ENCODE measurements around the gene DNASE2B. TPM values are rescaled to one million over a fixed set of nuclear protein-coding genes. Genes with fewer than 3 reads are reported as not detected.
A peak's percentile ranks its signal among the peaks of the same experiment; 100 is the strongest.
"Not testable (repeated sequence)": the region's sequence is repeated elsewhere in the genome, so short reads cannot be mapped to it uniquely, and the experiment has no call there.

Gene DNASE2B
- total and polyA plus RNA-seq, 5 donors = not detected

- no peaks in the 10 kb centered on the region for H3K27me3 ChIP-seq (ENCODE audit: control insufficient read depth, insufficient read depth)
Measured at GRCh38 chr1:84434801-84435549, 36.7 kb downstream of the DNASE2B start.

GRCh38 chr1:84436876-84437655 lies 38.8 kb downstream of the DNASE2B start:
- H3K27ac ChIP-seq (ENCODE audit: low read length) = no peak overlapping the region
- no peaks in the 10 kb centered on the region for H3K9me3 ChIP-seq (ENCODE audit: control insufficient read depth, low read length)
- H3K4me3 ChIP-seq (ENCODE audit: low read length) = no peak overlapping the region
- intact Hi-C loops (cut with DNase I) = loop anchor here in 3 of 4 donors (5.0 to 10.0 kb wide), 7 partner anchors 132 to 502 kb away; partner anchors contain the start of genes PRKACB (in 2 of the 3) and SAMD13 (in 1 of the 3)
- H3K27me3 ChIP-seq (ENCODE audit: control insufficient read depth, insufficient read depth) = no peaks in the 10 kb centered on the region
- DNase-seq (no peak), ATAC-seq (peak; percentile 17 to 32)
- H3K4me1 ChIP-seq (ENCODE audit: control insufficient read depth, insufficient read depth, low read length) = no peaks in the 10 kb centered on the region
- WGBS = 33% methylated on average over 5 of the region's 5 CpGs

More at GRCh38 chr1:84434801-84435549, 36.7 kb downstream of the DNASE2B start:
- intact Hi-C loops (cut with DNase I) = loop anchor here (5.0 to 10.0 kb wide), 8 partner anchors 130 to 500 kb away; partner anchors contain the start of genes PRKACB (in 4 of the 4) and SAMD13 (in 1 of the 4)
- H3K4me3 ChIP-seq (ENCODE audit: low read length) = no peak overlapping the region
- H3K4me1 ChIP-seq (ENCODE audit: control insufficient read depth, insufficient read depth, low read length) = no peaks in the 10 kb centered on the region
- H3K9me3 ChIP-seq (ENCODE audit: control insufficient read depth, low read length) = no peaks in the 10 kb centered on the region
- DNase-seq = no peak
- 36% methylated on average over 4 of the region's 4 CpGs for WGBS
- ATAC-seq = no peak
- no peak overlapping the region for H3K27ac ChIP-seq (ENCODE audit: low read length)

- WGBS = 10% methylated on average over 2 of the region's 2 CpGs
- ATAC-seq (peak; percentile 77 to 79), DNase-seq (no peak)
- intact Hi-C loops (cut with DNase I) = loop anchor here in 2 of 4 donors (5.0 kb wide), 3 partner anchors 160 to 315 kb away; no protein-coding TSS in a partner anchor
- no peak overlapping the region for H3K4me3 ChIP-seq (ENCODE audit: low read length)
- no peaks in the 10 kb centered on the region for H3K4me1 ChIP-seq (ENCODE audit: control insufficient read depth, insufficient read depth, low read length)
- H3K27me3 ChIP-seq (ENCODE audit: control insufficient read depth, insufficient read depth) = no peaks in the 10 kb centered on the region
- no peak overlapping the region for H3K27ac ChIP-seq (ENCODE audit: low read length)
- H3K9me3 ChIP-seq (ENCODE audit: control insufficient read depth, low read length) = no peaks in the 10 kb centered on the region
Measured at GRCh38 chr1:84442256-84442655, 44.0 kb downstream of the DNASE2B start.

GRCh38 chr1:84442747-84443646 lies 44.7 kb downstream of the DNASE2B start:
- not testable (repeated sequence) for H3K9me3 ChIP-seq (ENCODE audit: control insufficient read depth, low read length); H3K27ac ChIP-seq (ENCODE audit: low read length); ATAC-seq; H3K27me3 ChIP-seq (ENCODE audit: control insufficient read depth, insufficient read depth); H3K4me1 ChIP-seq (ENCODE audit: control insufficient read depth, insufficient read depth, low read length); H3K4me3 ChIP-seq (ENCODE audit: low read length)
- WGBS = 84% methylated on average over 7 of the region's 7 CpGs
- intact Hi-C loops (cut with DNase I) = loop anchor here in 2 of 4 donors (5.0 kb wide), 3 partner anchors 159 to 314 kb away; no protein-coding TSS in a partner anchor
- DNase-seq = peak in 1 of 3 donors; percentile 33

GRCh38 chr1:84448704-84449103 lies 50.4 kb downstream of the DNASE2B start:
- WGBS = 96% methylated on average over 3 of the region's 3 CpGs
- ATAC-seq; DNase-seq; H3K4me1 ChIP-seq (ENCODE audit: control insufficient read depth, insufficient read depth, low read length); H3K27me3 ChIP-seq (ENCODE audit: control insufficient read depth, insufficient read depth); H3K4me3 ChIP-seq (ENCODE audit: low read length); H3K27ac ChIP-seq (ENCODE audit: low read length); H3K9me3 ChIP-seq (ENCODE audit: control insufficient read depth, low read length); intact Hi-C loops (cut with DNase I): not testable (repeated sequence)

GRCh38 chr1:84450910-84451309 lies 52.6 kb downstream of the DNASE2B start:
- Histone ChIP-seq H3K27ac (ENCODE audit: low read length) (no peak overlapping the region), H3K4me3 (ENCODE audit: low read length) (no peak overlapping the region), H3K4me1 (ENCODE audit: control insufficient read depth, insufficient read depth, low read length) (no peaks in the 10 kb centered on the region), H3K9me3 (ENCODE audit: control insufficient read depth, low read length) (no peaks in the 10 kb centered on the region), H3K27me3 (ENCODE audit: control insufficient read depth, insufficient read depth) (no peaks in the 10 kb centered on the region)
- 59% methylated on average over 2 of the region's 2 CpGs for WGBS
- intact Hi-C loops (cut with DNase I) = loop anchor here in 1 of 4 donors (10.0 kb wide), 1 partner anchor 154 kb away; no protein-coding TSS in a partner anchor
- DNase-seq (no peak), ATAC-seq (no peak)

- DNase-seq (no peak), ATAC-seq (no peak)
- H3K27ac ChIP-seq (ENCODE audit: low read length) = no peak overlapping the region
- H3K27me3 ChIP-seq (ENCODE audit: control insufficient read depth, insufficient read depth) = no peaks in the 10 kb centered on the region
- H3K4me3 ChIP-seq (ENCODE audit: low read length) = no peak overlapping the region
- WGBS = 60% methylated on average over 3 of the region's 3 CpGs
- no peaks in the 10 kb centered on the region for H3K9me3 ChIP-seq (ENCODE audit: control insufficient read depth, low read length)
- no peaks in the 10 kb centered on the region for H3K4me1 ChIP-seq (ENCODE audit: control insufficient read depth, insufficient read depth, low read length)
- intact Hi-C loops (cut with DNase I) = loop anchor here in 1 of 4 donors (10.0 kb wide), 1 partner anchor 152 kb away; no protein-coding TSS in a partner anchor
Measured at GRCh38 chr1:84452436-84452835, 54.2 kb downstream of the DNASE2B start.

- WGBS = 66% methylated on average over 1 of the region's 1 CpG
- Histone ChIP-seq H3K4me1 (ENCODE audit: control insufficient read depth, insufficient read depth, low read length) (no peaks in the 10 kb centered on the region), H3K9me3 (ENCODE audit: control insufficient read depth, low read length) (no peaks in the 10 kb centered on the region), H3K27ac (ENCODE audit: low read length) (no peak overlapping the region), H3K4me3 (ENCODE audit: low read length) (no peak overlapping the region), H3K27me3 (ENCODE audit: control insufficient read depth, insufficient read depth) (no peaks in the 10 kb centered on the region)
- ATAC-seq (no peak), DNase-seq (no peak)
- intact Hi-C loops (cut with DNase I) = no loop called here
Measured at GRCh38 chr1:84462118-84462517, 63.8 kb downstream of the DNASE2B start.
